Measurements from ENCODE around the gene ZCCHC14. TPM values are rescaled to one million over a fixed set of nuclear protein-coding genes. Genes with fewer than 3 reads are reported as not detected.
"Not testable (repeated sequence)": the region's sequence is repeated elsewhere in the genome, so short reads cannot be mapped to it uniquely, and the experiment has no call there.

ZCCHC14 gene
- total RNA-seq, 1 donor from 2014 or later = 16.6 TPM

DNA sequence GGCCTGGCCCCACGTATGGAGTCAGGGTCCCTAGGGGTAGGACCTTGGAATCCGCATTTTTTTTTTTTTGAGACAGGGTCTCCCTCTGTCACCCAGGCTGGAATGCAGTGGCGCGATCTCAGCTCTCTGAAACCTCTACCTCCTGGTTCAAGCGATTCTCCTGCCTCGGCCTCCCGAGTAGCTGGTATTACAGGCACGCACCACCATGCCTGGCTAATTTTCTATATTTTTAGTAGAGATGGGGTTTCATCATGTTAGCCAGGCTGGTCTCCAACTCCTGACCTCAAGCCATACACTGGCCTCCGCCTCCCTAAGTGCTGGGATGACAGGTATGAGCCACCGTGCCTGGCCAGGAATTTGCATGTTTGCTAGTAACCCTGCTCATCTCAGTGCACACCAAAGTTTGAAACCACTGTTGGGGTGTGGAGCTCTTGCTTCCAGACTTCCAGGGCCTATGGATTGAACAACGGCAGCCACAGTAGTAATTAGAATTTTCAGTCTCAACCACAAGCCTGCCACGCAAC is 5.0 kb upstream of the ZCCHC14 start:
- DNase-seq (ENCODE audit: low spot score) = not testable (repeated sequence)

GRCh38 chr16:87497023-87497766 is 4.4 kb upstream of the ZCCHC14 start:
- not testable (repeated sequence) for DNase-seq (ENCODE audit: low spot score)

DNA sequence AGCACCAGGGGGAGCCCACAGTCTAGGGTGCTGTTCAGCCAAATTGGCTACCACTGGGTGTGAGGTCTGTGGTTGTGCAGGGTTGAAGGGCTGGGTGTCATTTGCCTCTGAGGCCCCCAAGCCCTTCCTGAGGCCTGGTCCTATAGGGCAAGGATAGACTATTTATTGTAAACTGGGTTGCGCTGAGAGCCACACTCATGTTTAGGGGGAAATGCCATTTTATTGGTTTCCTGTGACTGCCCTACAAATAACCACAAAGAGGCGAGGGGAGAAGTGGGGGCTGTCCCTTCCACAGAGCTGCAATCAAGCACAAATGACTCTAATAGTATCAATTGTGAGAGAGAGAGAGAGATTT is 3.6 kb upstream of the ZCCHC14 start:
- no peak for DNase-seq (ENCODE audit: low spot score)

- no peak for DNase-seq (ENCODE audit: low spot score)
Observed at GRCh38 chr16:87495578-87496446, 3.0 kb upstream of the ZCCHC14 start.

DNA sequence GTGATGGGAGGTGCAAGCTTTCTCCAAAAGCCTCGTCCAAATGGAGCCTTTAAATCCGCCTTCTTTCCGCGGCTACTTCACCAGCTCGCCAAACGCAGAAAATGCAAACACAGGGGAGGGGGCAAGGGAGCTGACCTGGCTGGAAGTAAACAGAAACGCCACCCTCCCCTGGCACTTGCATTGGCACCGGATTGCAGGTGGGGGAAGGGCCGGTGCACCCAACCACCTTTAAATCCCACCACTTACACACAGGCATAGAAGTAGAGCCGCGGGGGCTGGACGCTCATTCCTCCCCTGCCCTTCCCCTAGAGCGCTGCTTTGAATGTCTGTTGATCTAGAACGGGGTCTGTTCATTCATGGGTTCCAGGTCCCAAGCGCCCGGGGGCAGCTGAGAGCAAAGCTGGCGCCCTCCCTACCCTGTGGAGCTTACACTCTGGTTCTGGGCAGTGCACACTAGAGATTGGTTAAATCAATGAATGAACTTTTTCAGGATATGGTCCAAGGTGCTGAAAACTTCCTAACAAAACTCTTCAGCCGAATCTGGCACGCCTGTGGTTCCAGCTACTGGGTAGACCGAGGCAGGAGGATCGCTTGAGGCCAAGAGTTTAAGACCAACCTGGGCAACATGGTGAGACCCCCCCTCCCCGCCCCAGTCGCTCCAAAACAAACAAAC is 920 bp upstream of the ZCCHC14 start:
- no peak for DNase-seq (ENCODE audit: low spot score)

DNA sequence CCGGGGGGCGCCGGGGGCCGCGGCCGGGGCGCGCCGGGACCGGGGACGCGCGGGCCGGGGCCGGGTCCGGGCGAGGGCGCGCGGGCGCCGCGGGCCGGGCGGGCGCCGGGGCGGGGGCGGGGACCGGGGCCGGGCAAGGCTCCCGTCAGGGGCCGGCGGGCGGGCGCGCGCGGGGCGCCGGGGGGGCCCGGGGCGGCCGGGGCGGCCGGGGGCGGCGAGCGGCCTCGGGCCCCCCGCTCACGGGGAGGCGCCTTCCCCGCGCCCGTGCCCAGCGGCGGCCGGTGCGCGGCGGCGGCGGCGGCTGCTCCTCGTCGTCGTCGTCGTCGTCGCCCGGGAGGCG is 563 bp downstream of the ZCCHC14 start:
- no peak for DNase-seq (ENCODE audit: low spot score)

DNA sequence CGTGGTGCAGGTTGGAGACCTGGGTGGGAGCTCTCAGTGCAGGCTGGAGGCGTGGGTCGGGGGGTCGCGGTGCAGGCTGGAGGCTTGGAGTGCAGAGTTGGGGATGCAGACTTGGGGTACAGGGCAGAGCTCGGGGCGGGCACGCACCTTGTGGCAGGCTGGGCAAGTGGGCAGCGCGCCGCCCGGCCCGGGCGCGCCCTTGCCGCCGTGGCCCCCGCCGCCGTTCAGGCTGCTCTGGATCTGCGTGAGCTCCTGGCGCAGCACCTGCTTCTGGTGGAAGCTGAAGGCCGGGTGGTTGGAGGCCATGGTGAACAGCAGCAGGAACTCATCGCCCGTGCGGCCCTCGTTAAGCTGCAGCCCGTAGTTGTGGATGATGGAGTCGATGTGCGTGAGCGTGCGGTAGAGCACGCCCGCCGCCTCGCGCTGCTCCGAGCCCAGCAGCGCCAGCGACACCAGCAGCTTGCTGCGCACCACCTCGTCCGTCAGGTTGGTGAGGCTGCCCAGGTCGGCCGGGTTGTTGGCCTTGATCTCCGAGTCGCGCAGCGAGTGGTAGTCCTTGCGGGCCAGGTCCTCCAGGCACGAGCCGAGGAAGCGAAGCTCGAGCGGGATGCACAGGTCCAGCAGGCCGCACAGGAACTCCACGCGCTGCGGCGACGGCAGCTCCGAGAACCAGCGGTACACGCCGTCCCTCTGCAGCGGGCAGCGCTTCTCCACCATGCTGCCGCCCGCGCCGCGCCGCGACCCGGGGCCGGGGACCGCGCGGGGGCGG is 1.1 kb downstream of the ZCCHC14 start:
- no peak for DNase-seq (ENCODE audit: low spot score)

GRCh38 chr16:87490799-87491521 is 1.9 kb downstream of the ZCCHC14 start:
- DNase-seq (ENCODE audit: low spot score) = not testable (repeated sequence)

- DNase-seq (ENCODE audit: low spot score) = no peak
Observed at GRCh38 chr16:87490096-87490798, 2.6 kb downstream of the ZCCHC14 start.

GRCh38 chr16:87489434-87490045 is 3.3 kb downstream of the ZCCHC14 start:
- no peak for DNase-seq (ENCODE audit: low spot score)

- not testable (repeated sequence) for DNase-seq (ENCODE audit: low spot score)
Observed at GRCh38 chr16:87488960-87489359, 3.9 kb downstream of the ZCCHC14 start.

DNA sequence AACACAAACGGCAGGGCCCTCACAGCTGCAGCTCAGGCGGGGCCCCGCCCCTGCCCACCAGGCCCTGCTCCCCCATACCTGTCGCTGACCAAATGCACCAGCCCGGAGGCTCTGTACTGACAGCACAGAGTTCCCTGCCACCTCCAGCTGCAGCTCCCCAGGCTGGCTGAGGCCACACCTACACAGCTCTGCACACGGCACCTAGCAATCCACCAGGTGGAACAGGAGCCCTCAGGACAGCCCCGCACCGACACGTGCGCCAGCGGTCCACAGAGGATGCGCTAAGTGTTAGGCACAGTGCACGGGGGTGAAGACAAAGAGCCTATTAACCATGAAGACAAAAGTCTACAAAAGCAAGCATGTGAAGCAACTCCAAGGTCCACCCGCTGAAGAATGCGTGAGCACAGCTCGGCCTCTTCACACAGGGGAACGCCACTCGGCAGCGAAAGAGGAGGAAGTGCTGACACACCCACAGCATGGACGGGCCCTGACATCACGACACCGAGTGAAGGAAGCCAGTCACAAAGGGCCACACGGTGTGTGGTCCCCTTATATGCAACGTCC is 5.4 kb downstream of the ZCCHC14 start:
- DNase-seq (ENCODE audit: low spot score) = no peak

- no peak for DNase-seq (ENCODE audit: low spot score)
Observed at GRCh38 chr16:87486713-87487247, 6.0 kb downstream of the ZCCHC14 start.

GRCh38 chr16:87486282-87486681 is 6.5 kb downstream of the ZCCHC14 start:
- no peak for DNase-seq (ENCODE audit: low spot score)

GRCh38 chr16:87485792-87486191 is 7.0 kb downstream of the ZCCHC14 start:
- not testable (repeated sequence) for DNase-seq (ENCODE audit: low spot score)

GRCh38 chr16:87484487-87485331 is 8.1 kb downstream of the ZCCHC14 start:
- DNase-seq (ENCODE audit: low spot score) = no peak

DNA sequence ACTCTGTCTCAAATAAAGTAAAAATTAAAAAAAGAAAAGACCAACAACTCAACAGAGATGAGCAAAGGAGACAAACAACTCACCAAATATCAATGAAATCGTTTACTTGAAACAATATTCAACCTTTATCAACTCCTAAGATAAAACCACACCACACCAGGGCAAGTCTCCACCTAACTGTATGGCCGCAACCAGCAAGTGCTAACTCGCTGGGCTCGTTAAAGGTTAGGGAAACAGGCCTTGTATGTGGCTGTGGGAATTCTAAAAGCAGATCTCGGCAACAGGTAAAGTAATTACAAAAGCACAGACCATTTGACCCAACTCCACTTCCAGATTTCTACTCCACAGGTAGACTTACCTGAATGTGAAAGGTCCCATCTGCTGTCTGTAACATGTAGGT is 9.3 kb downstream of the ZCCHC14 start:
- DNase-seq (ENCODE audit: low spot score) = no peak

DNA sequence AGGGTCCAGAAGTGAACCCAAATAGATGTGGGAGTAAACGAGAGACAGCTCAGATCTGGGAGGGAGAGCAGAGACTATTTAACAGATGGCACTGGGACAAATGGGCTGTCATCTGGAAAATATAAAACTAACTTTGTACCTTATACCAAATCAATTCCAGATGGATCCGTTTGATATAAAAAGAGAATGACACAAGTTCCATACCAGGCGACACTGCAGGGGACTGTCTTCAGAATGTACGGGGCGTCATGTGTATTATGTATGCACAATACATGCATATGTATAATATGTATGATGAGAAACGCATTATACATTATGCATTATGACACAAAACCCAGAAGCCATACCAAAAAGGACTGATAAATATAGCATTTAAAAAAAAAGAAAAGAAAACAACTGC is 10.2 kb downstream of the ZCCHC14 start:
- DNase-seq (ENCODE audit: low spot score) = not testable (repeated sequence)
